Caco-2 (cell line): Measurements from ENCODE around the gene DLEC1. TPM values are rescaled to one million over a fixed set of nuclear protein-coding genes. Genes with fewer than 3 reads are reported as not detected.

Experiments
- BruUV-seq: library from RNA; stranded (reverse); fragments of 400-500 nt; replicated peaks from 2 replicates; lab custom pipeline; 2021; lab: Mats Ljungman, UMichigan
- CTCF ChIA-PET: fragments of 300-600 bp; sonication (Branson Sonifier 250); formaldehyde crosslinking; loops from one replicate; lab custom pipeline; 2022; ENCODE audit warnings: antibody characterized with exemption; lab: Charles Lee
- POLR2A ChIA-PET: fragments of 300-600 bp; sonication (Branson Sonifier 250); formaldehyde crosslinking; loops from one replicate; lab custom pipeline; 2022; ENCODE audit warnings: antibody characterized with exemption; lab: Charles Lee
- DNase-seq, 2 experiments: peaks; one replicate each; pipeline versions ENCODE4 v3.0.0 to v3.0.0-alpha.2; 2020 to 2022
- H3K27me3 ChIP-seq: replicated peaks from 2 replicates; pipeline ENCODE4 v1.6.0; 2011; ENCODE audit warnings: low read length; ENCODE audit not compliant: control insufficient read depth, insufficient read depth
- H3K36me3 ChIP-seq: 2 replicates; pipeline ENCODE4 v1.5.1; 2011; ENCODE audit warnings: low read length; ENCODE audit not compliant: control insufficient read depth, insufficient read depth
- H3K4me1 ChIP-seq: fragments of 250-450 bp; sonication (Bioruptor Pico); 2 replicates; pipeline ENCODE4 v1.5.1; 2020; ENCODE audit warnings: mild to moderate bottlenecking
- H3K4me3 ChIP-seq: 2 replicates; pipeline ENCODE4 v1.5.1; 2011; ENCODE audit warnings: low read depth, mild to moderate bottlenecking, control low read depth, low read length
- H3K9me3 ChIP-seq: fragments of 250-450 bp; sonication (Bioruptor Pico); 2 replicates; pipeline ENCODE4 v1.5.1; 2020; ENCODE audit warnings: mild to moderate bottlenecking, moderate library complexity
- H3K27ac Mint-ChIP-seq: one replicate; pipeline ENCODE4 v1.8.0; 2022; ENCODE audit warnings: mixed read lengths; ENCODE audit not compliant: unreplicated experiment
- H3K27me3 Mint-ChIP-seq: one replicate; pipeline ENCODE4 v1.8.0; 2022; ENCODE audit warnings: mixed read lengths; ENCODE audit not compliant: insufficient read depth, unreplicated experiment
- H3K36me3 Mint-ChIP-seq: one replicate; pipeline ENCODE4 v1.8.0; 2022; ENCODE audit warnings: mild to moderate bottlenecking, mixed read lengths; ENCODE audit not compliant: insufficient read depth, unreplicated experiment
- H3K4me1 Mint-ChIP-seq: one replicate; pipeline ENCODE4 v1.8.0; 2022; ENCODE audit warnings: low read depth, mixed read lengths; ENCODE audit not compliant: unreplicated experiment
- H3K4me3 Mint-ChIP-seq: one replicate; pipeline ENCODE4 v1.8.0; 2022; ENCODE audit warnings: mild to moderate bottlenecking, moderate library complexity, mixed read lengths; ENCODE audit not compliant: unreplicated experiment
- H3K9me3 Mint-ChIP-seq: one replicate; pipeline ENCODE4 v1.8.0; 2022; ENCODE audit warnings: mixed read lengths; ENCODE audit not compliant: unreplicated experiment
- CTCF ChIP-seq, 2 experiments: fragments of 200-600 bp in 1 of 2; IDR thresholded peaks; 1 replicate in 1 of 2; 2 replicates in 1 of 2; pipeline versions ENCODE4 v1.5.1 to v1.8.0; 2011 to 2022; ENCODE audit warnings: antibody characterized with exemption in 1 of 2, control low read depth in 1 of 2, inconsistent platforms in 1 of 2, low read depth in 1 of 2, low read length in 1 of 2, mild to moderate bottlenecking in 1 of 2, moderate library complexity in 1 of 2; ENCODE audit not compliant: insufficient read depth in 1 of 2, severe bottlenecking in 1 of 2, unreplicated experiment in 1 of 2
- intact Hi-C: fragments of 100-400 bp; cut with micrococcal nuclease; formaldehyde crosslinking; loops from one replicate; pipeline ENCODE4 v1.10.0; 2022; ENCODE audit not compliant: unreplicated experiment
- total RNA-seq: library from RNA; stranded (reverse); gene quantifications from 2 replicates; pipeline ENCODE4 v1.2.3, GENCODE V29; 2022

Gene DLEC1
- total RNA-seq, 1 experiment from 2014 or later = 0.11 TPM

- H3K9me3 Mint-ChIP-seq = no peaks in the 10 kb centered on the region
- H3K4me1 Mint-ChIP-seq = peaks cover 25% of the 10 kb centered on the region
- ChIA-PET CTCF (interaction anchor here (0.7 to 2.2 kb wide), 8 partner anchors 26 to 490 kb away, joined by 3 to 16 read pairs (median 8); partner anchors contain the start of genes ACAA1, ACVR2B and MYD88), POLR2A (interaction anchor here (0.5 to 3.6 kb wide), 12 partner anchors 10 to 1172 kb away, joined by 3 to 73 read pairs (median 4); partner anchors contain the start of genes ACAA1, EPM2AIP1, MLH1 and MYD88)
- peak; percentile 95 to 99 for DNase-seq
- peak within 1 kb of the TSS; percentile 98 for H3K27ac Mint-ChIP-seq
- peak within 1 kb of the TSS; percentile 89 for H3K4me3 Mint-ChIP-seq
- Histone ChIP-seq H3K9me3 (no peaks in the 10 kb centered on the region), H3K4me3 (peak within 1 kb of the TSS; percentile 78), H3K36me3 (no peaks in the 10 kb centered on the region), H3K4me1 (peaks cover 5% of the 10 kb centered on the region), H3K27me3 (no peaks in the 10 kb centered on the region)
- peaks cover 24% of the 10 kb centered on the region for H3K36me3 Mint-ChIP-seq
- no peaks in the 10 kb centered on the region for H3K27me3 Mint-ChIP-seq
- TF ChIP-seq CTCF (IDR thresholded peaks at IDR 0.05; ENCODE audit: insufficient read depth in 1 of 2, low read depth in 1 of 2, low read length in 1 of 2, severe bottlenecking in 1 of 2, unreplicated experiment in 1 of 2) = no peak
- no TSS peak for BruUV-seq
- intact Hi-C loops = loop anchor here (1.0 kb wide), 2 partner anchors 28 to 32 kb away; partner anchors contain the start of gene ACAA1
These were observed 126.1 kb downstream of the DLEC1 start, which contains the start of gene OXSR1 for GRCh38 chr3:38164952-38165721. OXSR1 (plus strand) TSS chr3:38165537; CDS start chr3:38165877, 340 bp downstream.

- intact Hi-C loops = loop anchor here (1.0 kb wide), 3 partner anchors 29 to 48 kb away; partner anchors contain the start of gene ACAA1
- Histone ChIP-seq H3K36me3 (no peaks in the 10 kb centered on the region), H3K4me1 (peaks cover 5% of the 10 kb centered on the region), H3K27me3 (no peaks in the 10 kb centered on the region), H3K4me3 (peak overlapping the region; percentile 78), H3K9me3 (no peaks in the 10 kb centered on the region)
- CTCF ChIA-PET = interaction anchor here (0.7 to 2.2 kb wide), 4 partner anchors 27 to 490 kb away, joined by 7 to 16 read pairs (median 8); partner anchors contain the start of genes ACAA1 and MYD88
- Mint-ChIP-seq H3K4me1 (peaks cover 25% of the 10 kb centered on the region), H3K27me3 (no peaks in the 10 kb centered on the region), H3K36me3 (peaks cover 29% of the 10 kb centered on the region), H3K9me3 (no peaks in the 10 kb centered on the region), H3K27ac (peak overlapping the region; percentile 98), H3K4me3 (peak overlapping the region; percentile 89)
- POLR2A ChIA-PET = interaction anchor here (1.0 to 3.6 kb wide), 6 partner anchors 29 to 182 kb away, joined by 3 to 73 read pairs (median 6); partner anchors contain the start of genes ACAA1 and MYD88
- TF ChIP-seq CTCF (IDR thresholded peaks at IDR 0.05; ENCODE audit: insufficient read depth in 1 of 2, low read depth in 1 of 2, low read length in 1 of 2, severe bottlenecking in 1 of 2, unreplicated experiment in 1 of 2) = peak in 1 of 2 experiments; percentile 10
- BruUV-seq = no TSS peak
- peak in 1 of 2 experiments; percentile 59 for DNase-seq
These were observed 126.8 kb downstream of the DLEC1 start for GRCh38 chr3:38165722-38166387.

GRCh38 chr3:38167591-38167990 is 128.6 kb downstream of the DLEC1 start:
- Mint-ChIP-seq H3K27me3 (no peaks in the 10 kb centered on the region), H3K27ac (no peak overlapping the region), H3K4me3 (peak overlapping the region; percentile 89), H3K36me3 (peaks cover 29% of the 10 kb centered on the region), H3K4me1 (peaks cover 25% of the 10 kb centered on the region), H3K9me3 (no peaks in the 10 kb centered on the region)
- TSS peak; percentile 23 for BruUV-seq
- Histone ChIP-seq H3K27me3 (no peaks in the 10 kb centered on the region), H3K36me3 (no peaks in the 10 kb centered on the region), H3K9me3 (no peaks in the 10 kb centered on the region), H3K4me1 (peaks cover 5% of the 10 kb centered on the region), H3K4me3 (no peak overlapping the region)
- POLR2A ChIA-PET = no interaction called here
- intact Hi-C loops = no loop called here
- no peak for DNase-seq
- CTCF ChIA-PET = no interaction called here
- no peak for TF ChIP-seq CTCF (IDR thresholded peaks at IDR 0.05; ENCODE audit: insufficient read depth in 1 of 2, low read depth in 1 of 2, low read length in 1 of 2, severe bottlenecking in 1 of 2, unreplicated experiment in 1 of 2)
